EH (cell line): Measurements from ENCODE around the gene ZCCHC24.
A peak's percentile ranks its signal among the peaks of the same experiment; 100 is the strongest.

Experiments
- DNase-seq: peaks from one replicate; pipeline ENCODE4 v3.0.0-alpha.2; 2015; ENCODE audit warnings: low read depth

The ZCCHC24 gene

GRCh38 chr10:79446758-79447084, 1.3 kb upstream of the ZCCHC24 start:
- no peak for DNase-seq

- peak; percentile 76 for DNase-seq
Observed at GRCh38 chr10:79445977-79446757, 743 bp upstream of the ZCCHC24 start.

- DNase-seq, result peak; percentile 75
Observed at GRCh38 chr10:79444199-79445119, 965 bp downstream of the ZCCHC24 start.

- no peak for DNase-seq
Observed at GRCh38 chr10:79443338-79444198, 1.9 kb downstream of the ZCCHC24 start.

- no peak for DNase-seq
Observed at GRCh38 chr10:79442171-79443040, 3.0 kb downstream of the ZCCHC24 start.

- DNase-seq, result no peak
Observed at GRCh38 chr10:79441433-79441832, 4.0 kb downstream of the ZCCHC24 start.

- no peak for DNase-seq
Observed at GRCh38 chr10:79440281-79440680, 5.1 kb downstream of the ZCCHC24 start.

GRCh38 chr10:79438699-79439085, 6.7 kb downstream of the ZCCHC24 start:
- no peak for DNase-seq

- no peak for DNase-seq
Observed at GRCh38 chr10:79438021-79438698, 7.3 kb downstream of the ZCCHC24 start.

GRCh38 chr10:79437111-79437814, 8.2 kb downstream of the ZCCHC24 start:
- peak; percentile 43 for DNase-seq

- DNase-seq, result no peak
Observed at GRCh38 chr10:79436850-79437103, 8.6 kb downstream of the ZCCHC24 start.

GRCh38 chr10:79436066-79436849, 9.2 kb downstream of the ZCCHC24 start:
- no peak for DNase-seq

- DNase-seq, result peak; percentile 40
Observed at GRCh38 chr10:79435271-79436065, 10.0 kb downstream of the ZCCHC24 start.

- peak; percentile 78 for DNase-seq
Observed at GRCh38 chr10:79434821-79435251, 10.6 kb downstream of the ZCCHC24 start.

GRCh38 chr10:79434223-79434687, 11.2 kb downstream of the ZCCHC24 start:
- peak; percentile 57 for DNase-seq

- no peak for DNase-seq
Observed at GRCh38 chr10:79433324-79434222, 11.9 kb downstream of the ZCCHC24 start.
